Activated CD4-positive, alpha-beta T cell treated with anti-CD3 and anti-CD28 coated beads for 36 hours (primary cell): ENCODE measurements around the gene ACYP1. TPM values are rescaled to one million over a fixed set of nuclear protein-coding genes. Genes with fewer than 3 reads are reported as not detected.

Experiments used
- ATAC-seq: fragments of 200-7000 bp; cut with Tn5 transposase; one replicate; pipeline ENCODE4 v1.10.0; 2021; ENCODE audit warnings: mild to moderate bottlenecking, moderate library complexity
- CTCF ChIA-PET: fragments of 350-600 bp; sonication (Branson Sonifier 250); formaldehyde crosslinking; loops from one replicate; lab custom pipeline; 2021; ENCODE audit warnings: antibody characterized with exemption; lab: Charles Lee
- POLR2A ChIA-PET: fragments of 350-600 bp; sonication (Branson Sonifier 250); formaldehyde crosslinking; loops from one replicate; lab custom pipeline; 2021; ENCODE audit warnings: antibody characterized with exemption, inconsistent platforms; lab: Charles Lee
- DNase-seq: peaks from one replicate; pipeline ENCODE4 v3.0.0-alpha.2; 2020
- H3K27ac Mint-ChIP-seq: one replicate; pipeline ENCODE4 v1.8.0; 2021; ENCODE audit warnings: mixed read lengths
- H3K27me3 Mint-ChIP-seq: one replicate; pipeline ENCODE4 v1.8.0; 2021; ENCODE audit warnings: mixed read lengths
- H3K36me3 Mint-ChIP-seq: one replicate; pipeline ENCODE4 v1.8.0; 2021; ENCODE audit warnings: low read depth, mixed read lengths
- H3K4me1 Mint-ChIP-seq: one replicate; pipeline ENCODE4 v1.8.0; 2021; ENCODE audit warnings: mixed read lengths
- H3K4me3 Mint-ChIP-seq: one replicate; pipeline ENCODE4 v1.8.0; 2021; ENCODE audit warnings: mild to moderate bottlenecking, moderate library complexity, mixed read lengths
- H3K9me3 Mint-ChIP-seq: one replicate; pipeline ENCODE4 v1.8.0; 2021; ENCODE audit warnings: low read depth, mixed read lengths
- intact Hi-C, 2 experiments: fragments of 100-400 bp; cut with DNase I in 1 of 2; cut with micrococcal nuclease in 1 of 2; formaldehyde crosslinking; loops; one replicate each; pipeline versions ENCODE4 v1.14.2 to v1.15.1; 2022 to 2024; cut with DNase I, micrococcal nuclease
- total RNA-seq, 2 experiments: library from RNA; stranded (reverse); gene quantifications; one replicate each; pipeline ENCODE4 v1.2.3, GENCODE V29; 2021

ACYP1 gene
- 10 to 100 TPM; 37.0 to 40.2 TPM for total RNA-seq

DNA sequence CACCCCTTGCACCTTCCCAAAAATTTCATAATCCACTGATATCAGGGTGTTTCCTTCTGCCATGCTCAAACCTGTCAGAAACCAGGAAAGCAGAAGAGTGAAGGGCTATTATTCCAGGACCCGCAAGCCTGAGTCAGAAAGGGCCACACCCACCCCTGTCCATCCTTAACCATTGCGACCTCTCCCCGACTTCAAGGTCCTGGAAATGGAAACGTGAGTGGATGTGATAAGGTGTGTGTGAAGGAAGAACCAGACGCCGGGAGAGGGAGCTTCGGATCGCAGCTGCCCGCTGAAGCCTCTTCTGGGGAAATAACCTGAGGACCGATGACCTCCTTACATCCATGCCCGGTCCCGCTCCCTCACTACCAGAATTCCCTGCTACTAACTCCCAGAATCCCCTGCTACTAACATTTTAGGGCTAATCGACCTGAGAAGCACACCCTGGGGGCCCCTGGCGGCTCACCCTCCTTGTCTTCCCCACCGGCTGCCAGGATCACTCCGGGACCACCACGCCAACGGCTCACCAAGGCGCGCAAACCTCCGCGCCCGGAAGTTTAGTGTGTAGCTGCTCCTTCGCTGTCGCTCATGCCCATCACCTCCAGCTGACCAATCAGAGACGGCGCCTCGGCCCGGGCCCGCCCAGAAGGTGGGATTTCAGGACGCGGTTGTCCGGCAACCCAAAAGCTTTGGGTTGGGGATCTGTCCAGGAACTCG is at the start of gene ACYP1:
TSS of gene ACYP1 (minus strand) at position 534 of the 714 bp plus-strand sequence. CDS start at position 63, 471 bp downstream.
- H3K4me3 Mint-ChIP-seq = peak within 1 kb of the TSS; percentile 96
- intact Hi-C loops = loop anchor here in 1 of 2 experiments (1.0 to 10.0 kb wide), 4 partner anchors 12 to 569 kb away; partner anchors contain the start of genes EIF2B2, ISCA2, MLH3 and NPC2
- POLR2A ChIA-PET = interaction anchor here (0.6 kb wide), 2 partner anchors 12 to 80 kb away, joined by 3 read pairs; no protein-coding TSS in a partner anchor
- CTCF ChIA-PET = interaction anchor here (0.6 to 1.5 kb wide), 9 partner anchors 8 to 1647 kb away, joined by 3 to 6 read pairs (median 4); partner anchors contain the start of gene RPS6KL1
- H3K36me3 Mint-ChIP-seq = peaks cover 26% of the 10 kb centered on the region
- DNase-seq (peak; percentile 95), ATAC-seq (peak; percentile 99)
- H3K27me3 Mint-ChIP-seq = no peaks in the 10 kb centered on the region
- H3K9me3 Mint-ChIP-seq = peaks cover 2% of the 10 kb centered on the region
- peaks cover 27% of the 10 kb centered on the region for H3K4me1 Mint-ChIP-seq
- peak within 1 kb of the TSS; percentile 93 for H3K27ac Mint-ChIP-seq

DNA sequence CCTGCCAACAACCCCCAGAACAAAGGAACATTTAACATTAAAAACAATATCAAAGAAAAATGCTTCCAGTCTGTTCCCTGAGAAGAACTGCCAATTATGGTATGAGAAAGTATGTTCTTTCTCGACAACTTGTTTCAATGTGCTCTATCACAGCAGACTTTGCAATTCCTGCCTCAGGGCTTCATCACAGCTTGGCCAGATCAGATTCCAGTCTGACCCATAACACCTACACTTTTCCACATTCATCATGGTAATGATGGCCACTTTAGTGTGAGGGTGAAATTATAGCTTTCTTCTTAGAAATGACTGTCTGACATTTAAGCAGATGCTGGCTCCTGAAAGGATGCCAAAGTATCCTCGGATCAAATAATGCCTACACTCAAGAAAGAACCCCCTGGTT is 46.1 kb upstream of the ACYP1 start:
- ChIA-PET POLR2A (no interaction called here), CTCF (interaction anchor here (1.0 kb wide), 1 partner anchor 164 kb away, joined by 4 read pairs; no protein-coding TSS in a partner anchor)
- H3K9me3 Mint-ChIP-seq = no peaks in the 10 kb centered on the region
- ATAC-seq (no peak), DNase-seq (no peak)
- H3K27ac Mint-ChIP-seq = no peak overlapping the region
- H3K36me3 Mint-ChIP-seq = peaks cover 49% of the 10 kb centered on the region
- no peak overlapping the region for H3K4me3 Mint-ChIP-seq
- H3K27me3 Mint-ChIP-seq = no peaks in the 10 kb centered on the region
- H3K4me1 Mint-ChIP-seq = peaks cover 5% of the 10 kb centered on the region
- intact Hi-C loops = no loop called here

DNA sequence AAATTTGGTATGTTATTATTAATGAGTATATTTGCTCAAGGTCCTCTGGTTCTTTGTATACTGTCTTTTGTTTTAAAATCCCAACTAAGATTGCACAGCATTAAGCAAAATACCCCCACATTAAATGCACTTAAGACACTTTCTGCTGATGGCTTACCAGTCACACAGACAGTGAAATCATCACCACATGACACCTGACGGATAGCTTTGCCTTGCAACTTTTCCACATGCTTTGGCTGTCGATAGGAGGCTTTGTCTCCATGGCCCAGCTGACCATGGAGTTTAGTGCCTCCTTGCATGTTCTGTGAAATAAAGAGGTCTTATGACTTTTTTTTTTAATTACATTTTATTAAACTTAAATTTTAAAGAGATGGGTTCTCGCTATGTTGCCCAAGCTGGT is 43.4 kb upstream of the ACYP1 start:
- POLR2A ChIA-PET = interaction anchor here (0.6 kb wide), 1 partner anchor 1188 kb away, joined by 3 read pairs; no protein-coding TSS in a partner anchor
- Mint-ChIP-seq H3K9me3 (no peaks in the 10 kb centered on the region), H3K36me3 (peaks cover 52% of the 10 kb centered on the region)

DNA sequence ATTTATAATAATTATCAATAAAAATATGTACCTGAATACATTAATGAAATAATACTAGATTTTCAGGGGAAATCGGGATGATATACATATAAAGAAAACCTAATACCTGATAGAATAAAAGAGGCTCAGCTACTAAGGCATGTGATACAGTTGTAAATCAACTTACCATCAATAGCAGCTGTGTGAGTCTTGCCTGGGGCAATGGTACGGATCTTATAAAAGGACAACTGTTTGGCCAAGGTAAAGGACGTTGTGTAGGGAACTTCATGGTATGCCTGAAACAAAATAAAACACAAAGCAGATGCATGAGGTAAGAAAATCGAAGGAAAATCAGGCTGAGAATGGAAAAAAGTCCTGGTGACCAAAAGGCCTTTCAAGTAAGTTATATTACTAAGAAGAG is 37.7 kb upstream of the ACYP1 start:
- Mint-ChIP-seq H3K27me3 (no peaks in the 10 kb centered on the region), H3K4me3 (no peak overlapping the region), H3K4me1 (no peaks in the 10 kb centered on the region), H3K9me3 (no peaks in the 10 kb centered on the region), H3K27ac (no peak overlapping the region), H3K36me3 (peaks cover 51% of the 10 kb centered on the region)
- intact Hi-C loops = no loop called here
- CTCF ChIA-PET = interaction anchor here (0.7 to 1.3 kb wide), 3 partner anchors 13 to 122 kb away, joined by 3 to 5 read pairs (median 3); no protein-coding TSS in a partner anchor
- DNase-seq (no peak), ATAC-seq (no peak)
- POLR2A ChIA-PET = no interaction called here

More for the DNA sequence above, 43.4 kb upstream of the ACYP1 start:
- DNase-seq (no peak), ATAC-seq (no peak)
- intact Hi-C loops = no loop called here
- Mint-ChIP-seq H3K4me3 (no peak overlapping the region), H3K27ac (no peak overlapping the region), H3K4me1 (no peaks in the 10 kb centered on the region), H3K27me3 (no peaks in the 10 kb centered on the region)
- CTCF ChIA-PET = interaction anchor here (0.6 to 1.0 kb wide), 3 partner anchors 9 to 19 kb away, joined by 3 read pairs; no protein-coding TSS in a partner anchor

DNA sequence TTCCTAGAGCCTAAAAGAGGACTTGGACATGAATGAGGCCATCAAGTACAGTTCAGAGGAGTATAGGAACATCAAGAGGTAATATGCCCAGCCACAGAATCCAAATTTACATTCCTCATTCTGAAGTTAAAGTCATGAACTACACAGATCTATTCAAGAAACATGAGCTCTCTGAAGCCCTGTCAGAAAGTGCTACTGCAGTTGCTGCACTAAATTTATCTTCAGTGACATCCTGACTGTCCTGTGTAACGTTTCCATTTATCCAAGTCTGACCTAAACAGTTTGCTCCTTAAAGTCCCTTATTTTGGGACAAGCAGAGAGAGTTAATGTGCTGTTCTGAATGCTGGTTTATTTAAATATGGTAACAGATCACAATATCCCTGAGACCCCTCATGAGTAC is 34.9 kb upstream of the ACYP1 start:
- ChIA-PET POLR2A (no interaction called here), CTCF (interaction anchor here (0.7 kb wide), 1 partner anchor 9 kb away, joined by 3 read pairs; no protein-coding TSS in a partner anchor)
- H3K27me3 Mint-ChIP-seq = no peaks in the 10 kb centered on the region
- H3K4me3 Mint-ChIP-seq = no peak overlapping the region
- intact Hi-C loops = no loop called here
- peaks cover 41% of the 10 kb centered on the region for H3K36me3 Mint-ChIP-seq
- DNase-seq (no peak), ATAC-seq (no peak)
- H3K27ac Mint-ChIP-seq = no peak overlapping the region
- no peaks in the 10 kb centered on the region for H3K4me1 Mint-ChIP-seq
- H3K9me3 Mint-ChIP-seq = no peaks in the 10 kb centered on the region

DNA sequence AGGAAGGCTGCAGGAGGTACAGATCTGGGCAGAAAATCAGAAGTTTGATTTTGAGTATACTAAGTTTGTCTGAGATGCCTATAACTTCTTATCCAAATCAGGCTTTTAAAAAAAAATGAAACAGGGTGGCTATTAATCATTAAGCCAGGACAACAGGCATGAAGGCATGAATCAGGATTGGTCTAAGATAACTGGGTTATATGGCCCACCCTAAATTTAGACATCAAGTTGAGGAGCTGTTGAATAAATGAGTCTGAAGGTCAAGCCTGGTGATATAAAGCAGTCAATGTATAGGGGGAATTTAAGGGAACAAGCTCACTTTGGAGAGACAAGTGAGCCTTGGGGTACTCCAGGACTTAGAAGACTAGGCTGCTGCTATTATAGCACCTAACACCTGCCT is 34.4 kb upstream of the ACYP1 start:
- DNase-seq (no peak), ATAC-seq (no peak)
- H3K4me1 Mint-ChIP-seq = no peaks in the 10 kb centered on the region
- no peaks in the 10 kb centered on the region for H3K27me3 Mint-ChIP-seq
- no peak overlapping the region for H3K27ac Mint-ChIP-seq
- POLR2A ChIA-PET = no interaction called here
- CTCF ChIA-PET = interaction anchor here (0.7 kb wide), 1 partner anchor 9 kb away, joined by 3 read pairs; no protein-coding TSS in a partner anchor
- H3K9me3 Mint-ChIP-seq = no peaks in the 10 kb centered on the region
- H3K36me3 Mint-ChIP-seq = peaks cover 39% of the 10 kb centered on the region
- intact Hi-C loops = no loop called here
- H3K4me3 Mint-ChIP-seq = no peak overlapping the region

DNA sequence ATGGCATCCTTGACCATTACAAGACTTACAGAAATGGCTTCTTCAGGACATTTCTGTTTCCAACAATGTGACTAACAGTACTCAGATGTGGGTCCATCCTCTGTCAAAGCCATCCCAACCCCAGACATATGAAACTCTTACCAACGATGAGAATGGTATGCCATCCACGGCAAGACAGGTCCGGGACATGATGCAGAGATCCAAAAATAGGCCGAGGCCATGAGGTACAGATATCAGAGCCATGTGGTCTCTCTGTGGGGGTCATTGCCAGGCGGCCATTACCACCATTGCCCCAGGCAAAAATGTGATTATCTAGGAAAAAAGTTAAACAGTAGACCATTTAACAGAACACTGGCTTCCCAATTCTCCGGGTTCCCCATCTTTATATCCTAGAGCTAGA is 33.1 kb upstream of the ACYP1 start:
- no peak for DNase-seq
- Mint-ChIP-seq H3K27ac (no peak overlapping the region), H3K4me3 (no peak overlapping the region), H3K36me3 (peaks cover 41% of the 10 kb centered on the region), H3K27me3 (no peaks in the 10 kb centered on the region), H3K9me3 (no peaks in the 10 kb centered on the region), H3K4me1 (no peaks in the 10 kb centered on the region)
- ChIA-PET POLR2A (no interaction called here), CTCF (interaction anchor here (0.6 kb wide), 1 partner anchor 32 kb away, joined by 3 read pairs; no protein-coding TSS in a partner anchor)
- no peak for ATAC-seq
- intact Hi-C loops = no loop called here

DNA sequence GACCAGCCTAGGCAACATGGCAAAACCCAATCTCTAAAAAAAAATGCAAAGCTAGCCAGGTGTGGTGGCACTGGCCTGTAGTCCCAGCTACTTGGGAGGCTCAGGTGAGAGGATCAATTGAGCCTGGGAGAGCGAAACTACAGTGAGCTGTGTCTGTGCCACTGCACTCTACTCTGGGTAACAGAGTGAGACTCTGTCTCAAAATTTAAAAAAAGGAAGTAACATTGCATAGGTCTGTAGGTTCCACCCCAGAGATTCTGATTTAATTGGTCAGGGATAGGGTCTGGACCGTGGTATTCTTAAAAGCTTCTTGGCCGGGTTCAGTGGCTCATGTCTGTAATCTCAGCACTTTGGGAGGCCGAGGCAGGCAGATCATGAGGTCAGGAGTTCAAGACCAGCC is 31.9 kb upstream of the ACYP1 start:
- ATAC-seq = no peak
- no peak for DNase-seq
- no peaks in the 10 kb centered on the region for H3K27me3 Mint-ChIP-seq
- H3K4me1 Mint-ChIP-seq = no peaks in the 10 kb centered on the region
- intact Hi-C loops = no loop called here
- ChIA-PET POLR2A (no interaction called here), CTCF (interaction anchor here (0.6 to 0.7 kb wide), 2 partner anchors 150 to 311 kb away, joined by 3 read pairs; no protein-coding TSS in a partner anchor)
- no peak overlapping the region for H3K4me3 Mint-ChIP-seq
- peaks cover 45% of the 10 kb centered on the region for H3K36me3 Mint-ChIP-seq
- no peak overlapping the region for H3K27ac Mint-ChIP-seq
- H3K9me3 Mint-ChIP-seq = no peaks in the 10 kb centered on the region

DNA sequence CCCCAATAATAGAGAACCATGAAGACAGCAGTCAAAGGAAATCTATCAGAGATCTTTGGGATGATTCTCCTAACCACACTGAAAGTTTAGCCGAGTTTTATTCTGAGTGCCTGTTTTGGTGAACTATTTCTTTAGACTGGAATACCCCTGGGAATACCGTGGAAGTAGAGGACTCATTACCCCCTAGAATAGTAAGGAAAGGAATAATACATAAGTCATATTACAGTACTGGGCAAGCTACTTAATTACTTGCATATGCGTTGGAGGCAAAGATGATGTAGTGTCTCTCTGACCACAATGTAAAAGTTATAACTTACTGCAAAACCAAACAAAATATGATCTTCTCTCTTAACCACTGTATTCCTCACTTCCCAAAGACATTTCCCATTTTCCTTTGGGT is 31.1 kb upstream of the ACYP1 start:
- H3K4me3 Mint-ChIP-seq = no peak overlapping the region
- H3K4me1 Mint-ChIP-seq = no peaks in the 10 kb centered on the region
- no peak overlapping the region for H3K27ac Mint-ChIP-seq
- no peaks in the 10 kb centered on the region for H3K27me3 Mint-ChIP-seq
- ATAC-seq = no peak
- CTCF ChIA-PET = interaction anchor here (0.5 to 0.7 kb wide), 3 partner anchors 15 to 310 kb away, joined by 3 to 4 read pairs (median 4); no protein-coding TSS in a partner anchor
- intact Hi-C loops = loop anchor here in 1 of 2 experiments (5.0 kb wide), 1 partner anchor 83 kb away; no protein-coding TSS in a partner anchor
- no peaks in the 10 kb centered on the region for H3K9me3 Mint-ChIP-seq
- POLR2A ChIA-PET = no interaction called here
- DNase-seq = no peak
- H3K36me3 Mint-ChIP-seq = peaks cover 41% of the 10 kb centered on the region

DNA sequence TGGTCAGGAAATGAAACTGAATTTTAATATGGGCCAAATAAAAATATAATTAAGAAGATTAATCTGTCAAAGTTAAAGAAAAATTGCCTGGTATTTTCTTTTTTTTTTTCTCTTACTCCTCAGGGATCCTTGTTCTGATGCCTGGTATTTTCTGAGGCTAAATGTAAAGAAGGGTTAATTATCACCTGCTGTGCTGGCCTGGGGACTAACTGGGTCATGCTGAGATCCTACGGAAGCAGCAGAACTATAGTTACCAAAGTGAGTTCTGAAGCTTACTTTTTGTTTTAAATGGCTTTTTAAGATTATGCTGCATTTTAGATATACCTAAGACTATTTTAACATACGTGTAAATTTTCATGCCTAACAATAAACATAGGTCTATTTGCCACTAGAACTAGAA is 28.9 kb upstream of the ACYP1 start:
- no peak overlapping the region for H3K4me3 Mint-ChIP-seq
- no peaks in the 10 kb centered on the region for H3K27me3 Mint-ChIP-seq
- ATAC-seq (no peak), DNase-seq (no peak)
- ChIA-PET CTCF (interaction anchor here (0.6 to 1.7 kb wide), 2 partner anchors 11 to 441 kb away, joined by 3 to 5 read pairs; no protein-coding TSS in a partner anchor), POLR2A (no interaction called here)
- intact Hi-C loops = loop anchor here in 1 of 2 experiments (5.0 kb wide), 1 partner anchor 80 kb away; no protein-coding TSS in a partner anchor
- H3K36me3 Mint-ChIP-seq = peaks cover 28% of the 10 kb centered on the region
- no peaks in the 10 kb centered on the region for H3K4me1 Mint-ChIP-seq
- no peak overlapping the region for H3K27ac Mint-ChIP-seq
- no peaks in the 10 kb centered on the region for H3K9me3 Mint-ChIP-seq

DNA sequence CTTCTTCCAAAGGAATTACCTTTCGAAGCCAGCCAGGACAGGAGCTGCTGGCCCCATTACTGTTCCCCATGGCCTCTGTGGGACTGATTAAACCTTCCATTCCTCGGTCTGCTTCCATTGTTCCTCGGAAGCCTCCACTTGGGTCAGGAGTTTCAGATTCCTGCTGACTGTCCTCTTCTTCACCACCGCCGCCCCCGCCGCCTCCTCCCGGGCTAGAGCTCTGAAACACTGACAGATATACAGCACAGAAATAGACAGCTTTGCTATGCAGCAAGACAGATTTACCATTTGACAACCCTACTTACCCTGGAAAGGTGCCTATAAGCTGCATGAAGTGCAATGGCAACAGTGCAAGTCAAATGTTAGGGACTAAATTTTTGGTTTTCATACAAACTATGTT is 27.4 kb upstream of the ACYP1 start:
- ATAC-seq (no peak), DNase-seq (no peak)
- peaks cover 32% of the 10 kb centered on the region for H3K36me3 Mint-ChIP-seq
- no peaks in the 10 kb centered on the region for H3K4me1 Mint-ChIP-seq
- CTCF ChIA-PET = interaction anchor here (0.6 to 5.6 kb wide), 7 partner anchors 12 to 231 kb away, joined by 3 to 59 read pairs (median 3); partner anchors contain the start of genes ACYP1 and ZC2HC1C
- POLR2A ChIA-PET = no interaction called here
- H3K27ac Mint-ChIP-seq = no peak overlapping the region
- no peaks in the 10 kb centered on the region for H3K9me3 Mint-ChIP-seq
- H3K27me3 Mint-ChIP-seq = no peaks in the 10 kb centered on the region
- intact Hi-C loops = loop anchor here in 1 of 2 experiments (5.0 kb wide), 1 partner anchor 79 kb away; no protein-coding TSS in a partner anchor
- no peak overlapping the region for H3K4me3 Mint-ChIP-seq
